DOHH2 (cell line): Measurements from ENCODE around the gene PTPN9.

Experiments used
- H3F3A ChIP-seq: fragments of 200-600 bp; sonication (generic), shearing (Covaris generic); 2 replicates; pipeline ENCODE4 v1.6.0; 2016; ENCODE audit warnings: antibody characterized with exemption, mild to moderate bottlenecking; ENCODE audit not compliant: control insufficient read depth, insufficient read depth
- H3K27ac ChIP-seq: fragments of 200-600 bp; sonication (generic); 2 replicates; pipeline ENCODE4 v1.5.1; 2014; ENCODE audit warnings: low read depth, mild to moderate bottlenecking, low read length, moderate library complexity
- H3K27me3 ChIP-seq: fragments of 200-600 bp; sonication (generic); 2 replicates; pipeline ENCODE4 v1.6.1; 2014; ENCODE audit warnings: mild to moderate bottlenecking, low read length, mixed read lengths; ENCODE audit not compliant: control insufficient read depth
- H3K36me3 ChIP-seq: fragments of 200-600 bp; sonication (generic); 2 replicates; pipeline ENCODE4 v1.6.1; 2014; ENCODE audit warnings: mild to moderate bottlenecking, low read length, moderate library complexity, mixed read lengths; ENCODE audit not compliant: control insufficient read depth
- H3K4me1 ChIP-seq: fragments of 200-600 bp; sonication (generic); 2 replicates; pipeline ENCODE4 v1.6.1; 2014; ENCODE audit warnings: mild to moderate bottlenecking, low read length, mixed read lengths; ENCODE audit not compliant: control insufficient read depth
- H3K4me2 ChIP-seq: fragments of 200-600 bp; sonication (generic); 2 replicates; pipeline ENCODE4 v1.6.0; 2014; ENCODE audit warnings: mild to moderate bottlenecking, low read length, moderate library complexity
- H3K4me3 ChIP-seq: fragments of 200-600 bp; sonication (generic); 2 replicates; pipeline ENCODE4 v1.5.1; 2014; ENCODE audit warnings: mild to moderate bottlenecking, low read length, mixed read lengths
- H3K79me2 ChIP-seq: fragments of 200-600 bp; sonication (generic); 2 replicates; pipeline ENCODE4 v1.6.1; 2014; ENCODE audit warnings: mild to moderate bottlenecking, low read length, mixed read lengths; ENCODE audit not compliant: control insufficient read depth
- H3K9me2 ChIP-seq: fragments of 200-600 bp; sonication (generic); replicated peaks from 2 replicates; pipeline ENCODE4 v1.6.1; 2014; ENCODE audit warnings: mild to moderate bottlenecking, low read length, mixed read lengths; ENCODE audit not compliant: control insufficient read depth
- H3K9me3 ChIP-seq: fragments of 200-600 bp; sonication (generic); 2 replicates; pipeline ENCODE4 v1.6.1; 2014; ENCODE audit warnings: antibody characterized with exemption, low read length, mixed read lengths; ENCODE audit not compliant: control insufficient read depth, insufficient read depth
- H4K20me1 ChIP-seq: fragments of 200-600 bp; sonication (generic); 2 replicates; pipeline ENCODE4 v1.6.0; 2014; ENCODE audit warnings: low read depth, mild to moderate bottlenecking, antibody characterized with exemption, low read length, moderate library complexity; ENCODE audit not compliant: control insufficient read depth, insufficient read depth
- CTCF ChIP-seq: fragments of 200-600 bp; sonication (generic); IDR thresholded peaks from one replicate; pipeline ENCODE4 v1.5.1; 2014; ENCODE audit warnings: antibody characterized with exemption, mild to moderate bottlenecking, low read depth, low read length; ENCODE audit not compliant: poor library complexity, severe bottlenecking
- EZH2phosphoT487 ChIP-seq: fragments of 200-600 bp; sonication (generic); IDR thresholded peaks from 2 replicates; pipeline ENCODE4 v1.6.1; 2017; ENCODE audit warnings: borderline replicate concordance, mild to moderate bottlenecking, antibody characterized with exemption, low read length, moderate library complexity, mixed read lengths

The PTPN9 gene

DNA sequence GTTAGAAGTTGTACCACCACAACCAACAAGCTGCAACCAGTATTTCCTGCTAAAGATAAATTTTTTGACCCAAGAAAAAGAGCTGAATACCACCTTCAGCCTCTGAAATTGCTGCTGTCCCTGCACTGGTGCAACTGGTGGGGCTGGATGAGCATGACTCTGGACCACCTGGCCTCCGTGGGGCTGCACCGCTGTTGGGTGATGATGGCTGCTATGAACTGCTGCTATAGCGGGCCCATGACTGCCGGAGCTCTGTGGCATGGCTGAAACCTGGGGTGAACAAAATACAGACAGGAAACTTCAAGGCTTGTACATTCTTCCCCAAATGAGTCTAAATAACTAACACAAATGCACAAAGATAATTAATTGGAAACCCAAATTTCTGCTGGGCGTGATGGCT lies 156.6 kb downstream of the PTPN9 start:
- Histone ChIP-seq H3K9me2 (no peaks in the 10 kb centered on the region), H3K27me3 (no peaks in the 10 kb centered on the region), H3K4me2 (no peak overlapping the region), H3K4me1 (no peaks in the 10 kb centered on the region), H3K79me2 (peaks cover 34% of the 10 kb centered on the region), H3K4me3 (no peak overlapping the region), H3K36me3 (peaks cover 68% of the 10 kb centered on the region), H4K20me1 (no peaks in the 10 kb centered on the region), H3F3A (no peaks in the 10 kb centered on the region), H3K27ac (no peak overlapping the region), H3K9me3 (no peaks in the 10 kb centered on the region)
- no peak for TF ChIP-seq EZH2phosphoT487

GRCh38 chr15:75420698-75421097 lies 158.4 kb downstream of the PTPN9 start:
- TF ChIP-seq CTCF (no peak), EZH2phosphoT487 (no peak)
- Histone ChIP-seq H3K79me2 (peaks cover 25% of the 10 kb centered on the region), H3K36me3 (peaks cover 63% of the 10 kb centered on the region), H3K9me3 (no peaks in the 10 kb centered on the region), H3K4me3 (no peak overlapping the region), H3F3A (no peaks in the 10 kb centered on the region), H3K4me2 (no peak overlapping the region), H4K20me1 (no peaks in the 10 kb centered on the region), H3K9me2 (no peaks in the 10 kb centered on the region), H3K4me1 (no peaks in the 10 kb centered on the region), H3K27me3 (no peaks in the 10 kb centered on the region), H3K27ac (no peak overlapping the region)

DNA sequence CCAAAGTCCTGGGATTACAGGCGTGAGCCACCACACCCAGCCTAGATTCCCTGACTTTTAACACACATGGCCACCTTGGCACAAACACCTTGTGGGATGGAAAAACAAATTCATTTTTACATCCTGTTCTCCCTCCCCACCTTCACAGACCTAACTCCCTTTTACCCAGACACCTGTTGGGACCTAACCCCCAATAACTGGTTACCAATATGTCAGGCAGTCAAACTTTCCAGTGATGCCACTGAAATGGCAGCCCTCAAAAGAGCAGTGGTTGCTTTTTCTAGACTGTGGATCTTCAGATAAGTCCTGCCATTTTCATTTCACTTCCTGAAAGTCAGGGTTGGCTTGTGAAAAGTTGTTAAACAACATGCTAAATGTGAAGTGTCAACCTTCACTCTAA lies 162.5 kb downstream of the PTPN9 start:
- TF ChIP-seq CTCF (no peak), EZH2phosphoT487 (no peak)
- Histone ChIP-seq H3K9me3 (no peaks in the 10 kb centered on the region), H3K27me3 (no peaks in the 10 kb centered on the region), H3K79me2 (peaks cover 9% of the 10 kb centered on the region), H3K27ac (no peak overlapping the region), H3K4me3 (no peak overlapping the region), H3K9me2 (no peaks in the 10 kb centered on the region), H3K4me2 (no peak overlapping the region), H3K4me1 (no peaks in the 10 kb centered on the region), H4K20me1 (no peaks in the 10 kb centered on the region), H3F3A (no peaks in the 10 kb centered on the region), H3K36me3 (peaks cover 66% of the 10 kb centered on the region)
